NCI-H748 treated with DMSO at 0.1 percent for 48 hours (cell line): ENCODE data around the gene PCDHA4.
"Not testable (repeated sequence)": the region's sequence is repeated elsewhere in the genome, so short reads cannot be mapped to it uniquely, and the experiment has no call there.

Source experiments
- DNase-seq: peaks from one replicate; lab custom pipeline; 2025; lab: John Stamatoyannopoulos, UW

PCDHA4 gene

DNA sequence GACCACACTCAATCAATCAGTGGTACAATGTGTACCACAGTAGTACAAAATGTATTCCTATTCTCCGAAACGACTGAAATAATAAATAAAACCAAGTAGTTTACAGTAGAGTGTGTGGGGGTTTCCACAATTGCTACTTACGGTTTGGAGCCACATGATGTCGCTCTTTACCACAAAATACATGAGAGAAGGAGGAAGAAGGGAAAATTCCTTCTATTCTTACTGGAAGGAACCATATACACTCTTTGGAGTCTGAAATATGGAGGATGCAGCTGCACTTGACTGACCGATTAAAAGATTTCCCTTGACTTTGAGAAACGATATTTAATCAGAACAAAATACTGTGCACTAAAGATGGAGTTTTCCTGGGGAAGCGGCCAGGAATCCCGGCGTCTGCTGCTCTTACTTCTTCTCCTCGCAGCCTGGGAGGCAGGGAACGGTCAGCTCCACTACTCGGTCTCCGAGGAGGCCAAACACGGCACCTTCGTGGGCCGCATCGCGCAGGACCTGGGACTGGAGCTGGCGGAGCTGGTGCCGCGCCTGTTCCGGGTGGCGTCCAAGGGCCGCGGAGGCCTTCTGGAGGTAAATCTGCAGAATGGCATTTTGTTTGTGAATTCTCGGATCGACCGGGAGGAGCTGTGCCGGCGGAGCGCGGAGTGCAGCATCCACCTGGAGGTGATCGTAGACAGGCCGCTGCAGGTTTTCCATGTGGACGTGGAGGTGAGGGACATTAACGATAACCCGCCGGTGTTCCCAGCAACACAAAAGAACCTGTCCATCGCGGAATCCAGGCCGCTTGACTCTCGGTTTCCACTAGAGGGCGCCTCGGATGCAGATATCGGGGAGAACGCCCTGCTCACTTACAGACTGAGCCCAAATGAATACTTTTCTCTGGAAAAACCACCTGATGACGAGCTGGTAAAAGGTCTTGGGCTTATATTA is at the start of gene PCDHA4:
Gene PCDHA4, plus strand, starts transcription at position 235 of the 942 bp plus-strand sequence.
- DNase-seq = peak; percentile 79

DNA sequence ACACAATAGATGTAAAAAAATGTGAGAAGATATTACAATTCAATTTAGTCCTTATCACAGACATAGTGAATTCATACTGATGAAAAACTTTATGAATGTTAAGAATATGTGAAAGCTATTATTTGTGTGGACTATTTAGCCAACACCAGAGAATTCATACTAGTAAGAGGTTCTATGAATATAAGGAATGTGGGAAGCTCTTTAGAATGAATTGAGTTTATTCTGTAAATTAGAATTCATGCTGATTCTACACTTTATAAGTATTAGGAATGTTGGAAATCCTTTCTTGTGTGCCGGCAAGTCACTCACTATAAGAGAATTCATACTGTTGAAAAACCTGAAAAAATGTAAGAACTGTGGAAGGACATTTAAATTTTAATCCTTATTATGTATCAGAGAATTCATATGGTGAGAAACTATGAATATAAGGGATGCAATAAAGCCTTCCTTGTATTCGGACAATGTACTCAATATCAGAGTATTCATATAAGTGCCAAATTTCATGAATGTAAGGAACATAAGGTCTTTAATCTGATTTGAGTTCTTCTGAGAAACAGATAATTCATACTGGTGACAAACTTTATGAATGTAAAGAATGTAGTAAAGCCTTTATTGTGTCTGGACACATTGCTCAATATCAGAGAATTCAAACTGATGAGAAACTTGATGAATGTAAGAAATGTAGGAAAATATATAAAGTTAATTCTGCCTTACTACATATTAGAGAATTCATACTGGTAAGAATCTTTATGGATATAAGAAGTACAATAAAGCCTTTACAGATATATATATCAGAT is 42.5 kb upstream of the PCDHA4 start:
- DNase-seq = no peak

DNA sequence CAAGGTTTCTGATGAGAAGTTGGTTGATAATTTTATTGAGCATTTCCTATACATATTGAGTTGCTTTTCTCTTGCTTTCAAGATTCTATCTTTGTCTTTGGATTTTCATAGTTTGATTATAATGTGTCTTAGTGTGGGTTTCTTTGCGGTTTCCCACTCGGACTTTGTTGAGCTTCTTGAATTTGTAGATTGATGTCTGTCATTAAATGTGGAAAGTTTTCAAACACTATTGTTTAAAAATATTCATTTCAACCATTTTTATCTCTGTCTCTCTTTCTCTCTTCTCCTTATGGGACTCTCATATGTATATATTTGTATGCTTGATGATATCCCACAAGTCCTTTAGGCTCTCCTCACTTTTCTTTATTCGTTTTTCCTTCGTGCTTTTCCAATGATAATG is 39.4 kb upstream of the PCDHA4 start:
- no peak for DNase-seq

DNA sequence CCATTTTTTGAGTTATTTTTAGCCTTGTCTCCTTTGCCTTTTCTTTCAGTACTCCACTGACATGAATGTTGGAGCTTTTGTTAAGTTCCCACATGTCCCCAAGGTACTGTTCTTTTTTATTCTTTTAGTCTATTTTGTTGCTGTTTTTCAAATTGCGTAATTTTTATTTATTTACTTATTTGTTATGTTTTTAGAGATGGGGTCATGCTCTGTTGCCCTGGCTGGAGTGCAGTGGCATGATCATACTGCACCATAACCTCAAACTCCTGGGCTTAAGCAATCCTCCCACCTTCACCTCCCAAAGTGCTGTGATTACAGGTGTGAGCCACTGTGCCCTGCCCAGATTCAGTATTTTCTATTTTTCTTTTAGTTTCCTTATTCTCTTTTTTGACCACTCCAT is 26.4 kb upstream of the PCDHA4 start:
- DNase-seq = no peak

DNA sequence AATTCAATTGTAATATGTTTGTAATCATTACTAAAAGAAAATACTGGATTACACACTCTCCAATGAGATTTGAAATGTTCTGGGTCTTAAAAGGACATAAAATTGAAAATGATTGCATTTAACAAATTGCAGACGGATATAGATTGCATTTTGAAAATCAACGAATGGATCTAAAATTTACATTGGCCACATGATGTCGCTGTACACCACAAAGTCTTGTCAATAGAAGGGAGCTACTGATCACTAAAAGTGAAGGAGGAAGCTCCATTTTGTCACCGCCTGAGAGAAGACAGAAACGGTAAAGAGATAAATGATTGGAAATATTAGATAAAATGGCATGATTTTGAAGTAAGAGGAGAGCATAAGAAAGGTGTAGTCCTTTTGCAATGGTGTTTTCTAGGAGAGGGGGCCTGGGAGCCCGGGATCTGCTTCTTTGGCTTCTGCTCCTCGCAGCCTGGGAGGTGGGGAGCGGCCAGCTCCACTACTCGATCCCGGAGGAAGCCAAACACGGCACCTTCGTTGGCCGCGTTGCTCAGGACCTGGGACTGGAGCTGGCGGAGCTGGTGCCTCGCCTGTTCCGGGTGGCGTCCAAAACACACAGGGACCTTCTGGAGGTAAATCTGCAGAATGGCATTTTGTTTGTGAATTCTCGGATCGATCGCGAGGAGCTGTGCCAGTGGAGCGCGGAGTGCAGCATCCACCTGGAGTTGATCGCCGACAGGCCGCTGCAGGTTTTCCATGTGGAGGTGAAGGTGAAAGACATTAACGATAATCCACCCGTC is 20.8 kb upstream of the PCDHA4 start, which contains the start of gene PCDHA1:
Gene PCDHA1, plus strand, starts transcription at position 236 of the 782 bp plus-strand sequence.
- DNase-seq = peak; percentile 66

DNA sequence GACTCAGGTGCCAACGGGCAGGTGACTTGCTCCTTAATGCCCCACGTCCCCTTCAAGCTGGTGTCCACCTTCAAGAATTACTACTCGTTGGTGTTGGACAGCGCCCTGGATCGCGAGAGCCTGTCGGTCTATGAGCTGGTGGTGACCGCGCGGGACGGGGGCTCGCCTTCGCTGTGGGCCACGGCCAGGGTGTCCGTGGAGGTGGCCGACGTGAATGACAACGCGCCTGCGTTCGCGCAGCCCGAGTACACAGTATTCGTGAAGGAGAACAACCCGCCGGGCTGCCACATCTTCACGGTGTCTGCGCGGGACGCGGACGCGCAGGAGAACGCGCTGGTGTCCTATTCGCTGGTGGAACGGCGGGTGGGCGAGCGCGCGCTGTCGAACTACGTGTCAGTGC is 19.4 kb upstream of the PCDHA4 start:
- DNase-seq = not testable (repeated sequence)

DNA sequence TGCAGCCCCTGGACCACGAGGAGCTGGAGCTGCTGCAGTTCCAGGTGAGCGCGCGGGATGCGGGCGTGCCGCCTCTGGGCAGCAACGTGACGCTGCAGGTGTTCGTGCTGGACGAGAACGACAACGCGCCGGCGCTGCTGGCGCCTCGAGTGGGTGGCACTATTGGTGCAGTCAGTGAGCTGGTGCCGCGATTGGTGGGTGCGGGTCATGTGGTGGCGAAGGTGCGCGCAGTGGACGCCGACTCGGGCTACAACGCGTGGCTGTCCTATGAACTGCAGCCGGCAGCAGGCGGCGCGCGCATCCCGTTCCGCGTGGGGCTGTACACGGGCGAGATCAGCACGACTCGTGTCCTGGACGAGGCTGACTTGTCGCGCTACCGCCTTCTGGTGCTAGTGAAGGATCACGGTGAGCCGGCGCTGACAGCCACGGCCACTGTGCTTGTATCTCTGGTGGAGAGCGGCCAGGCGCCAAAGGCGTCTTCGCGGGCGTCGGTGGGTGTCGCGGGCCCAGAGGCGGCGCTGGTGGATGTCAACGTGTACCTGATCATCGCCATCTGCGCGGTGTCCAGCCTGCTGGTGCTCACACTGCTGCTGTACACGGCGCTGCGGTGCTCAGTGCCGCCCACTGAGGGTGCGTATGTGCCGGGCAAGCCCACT is 18.9 kb upstream of the PCDHA4 start:
- not testable (repeated sequence) for DNase-seq

DNA sequence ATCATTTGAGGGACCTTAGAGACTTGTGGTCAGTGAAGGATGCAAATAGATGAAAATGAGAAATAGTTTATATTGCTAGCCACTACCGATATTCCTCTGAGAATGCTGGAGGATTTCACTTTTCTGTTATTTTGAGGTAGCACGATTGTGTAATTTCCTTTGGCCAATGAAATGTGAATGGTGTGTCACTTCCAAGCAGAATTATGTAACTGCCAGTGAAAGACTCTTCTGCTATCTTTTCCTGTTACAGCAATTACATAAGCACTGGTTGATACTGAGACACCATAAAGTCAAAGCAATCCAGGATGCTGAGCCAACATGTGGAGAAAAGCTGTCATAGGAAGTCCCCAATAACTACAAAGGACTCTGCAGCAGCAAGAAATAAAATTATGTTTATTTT is 15.8 kb upstream of the PCDHA4 start:
- no peak for DNase-seq

DNA sequence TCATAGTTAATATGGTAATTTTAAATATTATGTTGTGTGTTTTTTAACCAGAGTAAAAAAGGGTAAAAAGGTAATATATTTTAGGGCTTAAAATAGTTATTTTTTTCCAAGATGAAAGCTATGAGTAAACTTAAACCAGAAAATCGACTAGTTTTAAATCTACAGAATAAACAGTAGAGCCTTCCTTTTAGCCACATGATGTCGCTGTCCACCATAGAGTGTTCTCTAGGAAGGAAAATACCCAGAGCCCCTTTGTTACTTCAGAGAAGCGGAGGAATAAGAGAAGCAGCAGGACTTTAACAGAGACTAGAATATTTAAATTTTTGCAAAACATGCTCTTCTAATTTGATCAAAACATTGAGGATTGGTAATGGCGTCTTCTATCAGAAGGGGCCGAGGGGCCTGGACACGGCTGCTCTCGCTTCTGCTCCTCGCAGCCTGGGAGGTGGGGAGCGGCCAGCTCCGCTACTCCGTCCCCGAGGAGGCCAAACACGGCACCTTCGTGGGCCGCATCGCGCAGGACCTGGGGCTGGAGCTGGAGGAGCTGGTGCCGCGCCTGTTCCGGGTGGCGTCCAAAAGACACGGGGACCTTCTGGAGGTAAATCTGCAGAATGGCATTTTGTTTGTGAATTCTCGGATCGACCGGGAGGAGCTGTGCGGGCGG is 12.1 kb upstream of the PCDHA4 start, which contains the start of gene PCDHA2:
Gene PCDHA2, plus strand, starts transcription at position 258 of the 664 bp plus-strand sequence.
- DNase-seq = peak; percentile 90

DNA sequence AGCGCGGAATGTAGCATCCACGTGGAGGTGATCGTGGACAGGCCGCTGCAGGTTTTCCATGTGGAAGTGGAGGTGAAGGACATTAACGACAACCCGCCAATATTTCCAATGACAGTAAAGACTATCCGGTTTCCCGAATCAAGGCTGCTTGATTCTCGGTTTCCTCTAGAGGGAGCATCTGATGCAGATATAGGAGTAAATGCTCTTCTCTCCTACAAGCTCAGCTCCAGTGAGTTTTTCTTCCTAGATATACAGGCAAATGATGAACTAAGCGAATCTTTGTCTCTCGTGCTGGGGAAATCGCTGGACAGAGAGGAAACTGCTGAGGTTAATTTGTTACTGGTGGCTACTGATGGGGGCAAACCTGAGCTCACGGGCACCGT is 11.6 kb upstream of the PCDHA4 start:
- DNase-seq = peak; percentile 91

DNA sequence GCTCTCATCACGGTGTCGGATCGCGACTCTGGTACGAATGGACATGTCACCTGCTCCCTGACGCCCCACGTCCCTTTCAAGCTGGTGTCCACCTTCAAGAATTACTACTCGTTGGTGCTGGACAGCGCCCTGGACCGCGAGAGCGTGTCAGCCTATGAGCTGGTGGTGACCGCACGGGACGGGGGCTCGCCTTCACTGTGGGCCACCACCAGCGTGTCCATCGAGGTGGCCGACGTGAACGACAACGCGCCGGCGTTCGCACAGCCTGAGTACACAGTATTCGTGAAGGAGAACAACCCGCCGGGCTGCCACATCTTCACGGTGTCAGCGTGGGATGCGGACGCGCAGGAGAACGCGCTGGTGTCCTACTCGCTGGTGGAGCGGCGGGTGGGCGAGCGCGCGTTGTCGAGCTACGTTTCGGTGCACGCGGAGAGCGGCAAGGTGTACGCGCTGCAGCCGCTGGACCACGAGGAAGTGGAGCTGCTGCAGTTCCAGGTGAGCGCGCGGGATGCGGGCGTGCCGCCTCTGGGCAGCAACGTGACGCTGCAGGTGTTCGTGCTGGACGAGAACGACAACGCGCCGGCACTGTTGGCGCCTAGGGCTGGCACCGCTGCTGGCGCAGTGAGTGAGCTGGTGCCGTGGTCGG is 10.7 kb upstream of the PCDHA4 start:
- not testable (repeated sequence) for DNase-seq

DNA sequence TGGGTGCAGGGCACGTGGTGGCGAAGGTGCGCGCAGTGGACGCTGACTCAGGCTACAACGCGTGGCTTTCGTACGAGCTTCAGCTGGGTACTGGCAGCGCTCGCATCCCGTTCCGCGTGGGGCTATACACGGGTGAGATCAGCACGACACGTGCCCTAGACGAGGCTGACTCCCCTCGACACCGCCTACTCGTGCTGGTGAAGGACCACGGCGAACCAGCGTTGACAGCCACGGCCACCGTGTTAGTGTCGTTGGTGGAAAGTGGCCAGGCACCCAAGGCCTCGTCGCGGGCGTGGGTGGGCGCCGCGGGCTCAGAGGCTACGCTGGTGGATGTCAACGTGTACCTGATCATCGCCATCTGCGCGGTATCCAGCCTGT is 10.2 kb upstream of the PCDHA4 start:
- no peak for DNase-seq

DNA sequence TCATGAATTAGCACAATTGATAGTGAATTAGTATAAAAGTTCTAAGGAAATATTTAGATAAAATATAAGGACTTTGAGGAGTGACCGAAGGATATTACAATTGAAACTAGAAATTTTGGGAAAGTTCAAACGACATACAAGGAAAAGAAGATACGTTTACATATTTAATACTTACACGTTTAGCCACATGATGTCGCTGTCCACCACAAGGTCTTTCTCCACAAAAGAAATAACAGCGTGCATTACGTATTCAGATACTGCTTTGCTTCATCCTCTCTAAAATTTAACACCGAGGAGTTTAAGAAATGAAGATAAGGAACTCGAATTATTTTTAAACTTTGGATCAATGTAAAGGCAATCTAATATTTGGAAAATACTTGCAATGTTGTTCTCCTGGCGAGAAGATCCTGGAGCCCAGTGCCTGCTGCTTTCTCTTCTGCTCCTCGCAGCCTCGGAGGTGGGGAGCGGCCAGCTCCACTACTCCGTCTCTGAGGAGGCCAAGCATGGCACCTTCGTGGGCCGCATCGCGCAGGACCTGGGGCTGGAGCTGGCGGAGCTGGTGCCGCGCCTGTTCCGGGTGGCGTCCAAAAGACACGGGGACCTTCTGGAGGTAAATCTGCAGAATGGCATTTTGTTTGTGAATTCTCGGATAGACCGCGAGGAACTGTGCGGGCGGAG is 5.9 kb upstream of the PCDHA4 start, which contains the start of gene PCDHA3:
Gene PCDHA3, plus strand, starts transcription at position 242 of the 678 bp plus-strand sequence.
- no peak for DNase-seq

DNA sequence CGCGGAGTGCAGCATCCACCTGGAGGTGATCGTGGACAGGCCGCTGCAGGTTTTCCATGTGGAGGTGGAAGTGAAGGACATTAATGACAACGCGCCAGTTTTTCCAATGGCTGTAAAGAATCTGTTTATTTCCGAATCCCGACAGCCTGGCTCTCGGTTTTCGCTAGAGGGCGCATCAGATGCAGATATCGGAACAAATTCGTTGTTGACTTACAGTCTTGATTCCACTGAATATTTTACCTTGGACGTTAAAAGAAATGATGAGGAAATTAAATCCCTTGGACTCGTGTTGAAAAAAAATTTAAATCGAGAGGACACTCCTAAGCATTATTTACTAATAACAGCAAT is 5.4 kb upstream of the PCDHA4 start:
- no peak for DNase-seq

DNA sequence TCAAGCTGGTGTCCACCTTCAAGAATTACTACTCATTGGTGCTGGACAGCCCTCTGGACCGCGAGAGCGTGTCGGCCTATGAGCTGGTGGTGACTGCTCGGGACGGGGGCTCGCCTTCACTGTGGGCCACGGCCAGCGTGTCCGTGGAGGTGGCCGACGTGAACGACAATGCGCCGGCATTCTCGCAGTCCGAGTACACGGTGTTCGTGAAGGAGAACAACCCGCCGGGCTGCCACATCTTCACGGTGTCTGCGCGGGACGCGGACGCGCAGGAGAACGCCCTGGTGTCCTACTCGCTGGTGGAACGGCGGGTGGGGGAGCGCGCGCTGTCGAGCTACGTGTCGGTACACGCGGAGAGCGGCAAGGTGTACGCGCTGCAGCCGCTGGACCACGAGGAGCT is 4.5 kb upstream of the PCDHA4 start:
- not testable (repeated sequence) for DNase-seq

DNA sequence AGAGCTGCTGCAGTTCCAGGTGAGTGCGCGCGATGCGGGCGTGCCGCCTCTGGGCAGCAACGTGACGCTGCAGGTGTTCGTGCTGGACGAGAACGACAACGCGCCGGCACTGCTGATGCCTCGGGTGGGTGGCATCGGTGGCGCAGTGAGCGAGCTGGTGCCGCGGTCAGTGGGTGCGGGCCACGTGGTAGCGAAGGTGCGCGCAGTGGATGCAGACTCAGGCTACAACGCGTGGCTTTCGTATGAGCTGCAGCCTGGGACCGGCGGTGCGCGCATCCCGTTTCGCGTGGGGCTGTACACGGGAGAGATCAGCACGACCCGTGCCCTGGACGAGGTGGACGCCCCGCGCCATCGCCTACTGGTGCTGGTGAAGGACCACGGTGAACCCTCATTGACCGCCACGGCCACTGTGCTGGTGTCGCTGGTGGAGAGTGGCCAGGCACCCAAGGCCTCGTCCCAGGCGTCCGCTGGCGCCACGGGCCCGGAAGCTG is 4.0 kb upstream of the PCDHA4 start:
- no peak for DNase-seq

DNA sequence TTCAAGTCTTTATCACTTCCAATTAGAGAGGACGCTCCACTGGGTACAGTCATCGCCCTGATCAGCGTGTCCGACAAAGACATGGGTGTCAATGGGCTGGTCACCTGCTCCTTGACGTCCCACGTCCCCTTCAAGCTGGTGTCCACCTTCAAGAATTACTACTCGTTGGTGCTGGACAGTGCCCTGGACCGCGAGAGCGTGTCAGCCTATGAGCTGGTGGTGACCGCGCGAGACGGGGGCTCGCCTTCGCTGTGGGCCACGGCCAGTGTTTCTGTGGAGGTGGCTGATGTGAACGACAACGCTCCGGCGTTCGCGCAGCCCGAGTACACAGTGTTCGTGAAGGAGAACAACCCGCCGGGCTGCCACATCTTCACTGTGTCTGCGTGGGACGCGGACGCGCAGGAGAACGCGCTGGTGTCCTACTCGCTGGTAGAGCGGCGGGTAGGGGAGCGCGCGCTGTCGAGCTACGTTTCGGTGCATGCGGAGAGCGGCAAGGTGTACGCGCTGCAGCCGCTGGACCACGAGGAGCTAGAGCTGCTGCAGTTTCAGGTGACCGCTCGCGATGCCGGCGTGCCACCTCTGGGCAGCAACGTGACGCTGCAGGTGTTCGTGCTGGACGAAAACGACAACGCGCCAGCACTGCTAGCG is 1.5 kb downstream of the PCDHA4 start:
- not testable (repeated sequence) for DNase-seq

DNA sequence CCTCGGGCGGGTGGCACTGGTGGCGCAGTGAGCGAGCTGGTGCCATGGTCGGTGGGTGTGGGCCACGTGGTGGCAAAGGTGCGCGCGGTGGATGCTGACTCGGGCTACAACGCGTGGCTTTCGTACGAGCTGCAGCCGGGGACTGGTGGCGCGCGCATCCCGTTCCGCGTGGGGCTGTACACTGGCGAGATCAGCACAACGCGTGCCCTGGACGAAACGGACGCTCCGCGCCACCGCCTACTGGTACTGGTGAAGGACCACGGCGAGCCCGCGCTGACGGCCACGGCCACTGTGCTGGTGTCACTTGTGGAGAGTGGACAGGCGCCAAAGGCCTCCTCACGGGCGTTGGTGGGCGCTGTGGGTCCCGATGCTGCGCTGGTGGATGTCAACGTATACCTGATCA is 2.0 kb downstream of the PCDHA4 start:
- no peak for DNase-seq
